ENCODE results near the gene TLL1. TPM values are rescaled to one million over a fixed set of nuclear protein-coding genes. Genes with fewer than 3 reads are reported as not detected.

Gene TLL1
- total and polyA plus RNA-seq, 2 experiments from 2014 or later, result 0.06 TPM; not detected in 1

DNA sequence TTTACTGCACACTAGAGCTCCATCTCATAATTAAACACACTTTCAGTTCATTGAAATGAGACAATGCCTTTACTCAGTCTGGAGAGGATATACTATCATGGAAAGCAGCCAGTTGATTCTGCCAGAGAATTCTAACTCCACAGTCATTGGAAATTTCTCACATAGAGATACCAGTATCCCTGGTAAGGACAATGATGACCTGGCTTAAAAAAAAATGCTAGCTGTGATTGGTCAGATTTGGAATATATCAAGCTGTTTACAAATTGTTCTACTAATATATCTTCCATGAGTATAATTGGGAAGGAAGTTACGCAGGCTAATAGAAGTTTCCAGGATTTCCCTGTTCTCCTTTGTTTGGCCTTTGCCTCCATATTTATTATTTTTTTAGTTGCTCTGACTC lies 34.5 kb upstream of the TLL1 start:
- DNase-seq (ENCODE audit: low read depth in 1 of 2, low spot score in 1 of 2), result no peak
- TF ChIP-seq, protein P1, sequence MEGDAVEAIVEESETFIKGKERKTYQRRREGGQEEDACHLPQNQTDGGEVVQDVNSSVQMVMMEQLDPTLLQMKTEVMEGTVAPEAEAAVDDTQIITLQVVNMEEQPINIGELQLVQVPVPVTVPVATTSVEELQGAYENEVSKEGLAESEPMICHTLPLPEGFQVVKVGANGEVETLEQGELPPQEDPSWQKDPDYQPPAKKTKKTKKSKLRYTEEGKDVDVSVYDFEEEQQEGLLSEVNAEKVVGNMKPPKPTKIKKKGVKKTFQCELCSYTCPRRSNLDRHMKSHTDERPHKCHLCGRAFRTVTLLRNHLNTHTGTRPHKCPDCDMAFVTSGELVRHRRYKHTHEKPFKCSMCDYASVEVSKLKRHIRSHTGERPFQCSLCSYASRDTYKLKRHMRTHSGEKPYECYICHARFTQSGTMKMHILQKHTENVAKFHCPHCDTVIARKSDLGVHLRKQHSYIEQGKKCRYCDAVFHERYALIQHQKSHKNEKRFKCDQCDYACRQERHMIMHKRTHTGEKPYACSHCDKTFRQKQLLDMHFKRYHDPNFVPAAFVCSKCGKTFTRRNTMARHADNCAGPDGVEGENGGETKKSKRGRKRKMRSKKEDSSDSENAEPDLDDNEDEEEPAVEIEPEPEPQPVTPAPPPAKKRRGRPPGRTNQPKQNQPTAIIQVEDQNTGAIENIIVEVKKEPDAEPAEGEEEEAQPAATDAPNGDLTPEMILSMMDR (IDR thresholded peaks at IDR 0.05; ENCODE audit: low read depth, low read length), result no peak
- H3K9me3 ChIP-seq (ENCODE audit: low read depth), result no peaks in the 10 kb centered on the region
- no peaks in the 10 kb centered on the region for H3K36me3 ChIP-seq
- no peaks in the 10 kb centered on the region for H3K4me1 ChIP-seq (ENCODE audit: low read depth)
- H3K27me3 ChIP-seq, result no peaks in the 10 kb centered on the region
- H3K27ac ChIP-seq, result no peak overlapping the region
- no peak overlapping the region for H3K4me3 ChIP-seq

DNA sequence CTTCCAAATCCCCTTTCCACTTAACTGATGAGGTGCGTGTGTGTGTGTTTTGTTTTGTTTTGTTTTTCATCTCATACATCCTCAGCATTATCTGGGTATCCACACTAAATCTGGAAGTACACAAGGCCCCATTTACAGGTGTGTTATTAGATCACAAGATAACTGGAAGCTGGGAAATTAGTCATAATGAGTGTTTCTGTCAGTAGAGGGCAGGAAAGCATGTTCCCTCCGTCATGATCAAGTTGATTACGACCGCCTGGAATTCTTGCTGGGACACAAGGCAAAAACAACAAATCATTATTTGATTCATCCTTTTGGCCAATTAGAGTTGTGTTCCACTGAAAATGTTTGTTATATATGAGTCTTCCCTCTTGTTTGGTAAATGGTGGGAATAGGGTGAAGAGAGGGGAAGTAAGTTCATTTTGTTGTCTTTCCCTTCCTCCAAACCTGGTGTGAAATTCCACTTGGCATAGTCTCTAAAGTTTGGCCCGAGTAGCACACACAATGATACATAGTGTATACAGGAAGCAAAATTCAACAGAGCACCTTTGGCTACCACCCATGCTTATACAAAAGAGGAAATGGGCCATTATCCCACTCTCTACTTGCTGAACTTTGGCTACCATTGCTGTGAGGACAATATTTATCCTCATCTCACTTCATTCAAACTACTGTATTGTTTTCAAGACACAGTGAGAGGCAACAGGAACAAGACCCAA lies 33.3 kb upstream of the TLL1 start:
- Histone ChIP-seq H3K36me3 (no peaks in the 10 kb centered on the region), H3K9me3 (ENCODE audit: low read depth) (no peaks in the 10 kb centered on the region), H3K27ac (no peak overlapping the region), H3K4me3 (no peak overlapping the region), H3K4me1 (ENCODE audit: low read depth) (no peaks in the 10 kb centered on the region), H3K27me3 (no peaks in the 10 kb centered on the region)
- DNase-seq (ENCODE audit: low read depth in 1 of 2, low spot score in 1 of 2), result no peak
- TF ChIP-seq, protein P1 (IDR thresholded peaks at IDR 0.05; ENCODE audit: low read depth, low read length), result no peak

DNA sequence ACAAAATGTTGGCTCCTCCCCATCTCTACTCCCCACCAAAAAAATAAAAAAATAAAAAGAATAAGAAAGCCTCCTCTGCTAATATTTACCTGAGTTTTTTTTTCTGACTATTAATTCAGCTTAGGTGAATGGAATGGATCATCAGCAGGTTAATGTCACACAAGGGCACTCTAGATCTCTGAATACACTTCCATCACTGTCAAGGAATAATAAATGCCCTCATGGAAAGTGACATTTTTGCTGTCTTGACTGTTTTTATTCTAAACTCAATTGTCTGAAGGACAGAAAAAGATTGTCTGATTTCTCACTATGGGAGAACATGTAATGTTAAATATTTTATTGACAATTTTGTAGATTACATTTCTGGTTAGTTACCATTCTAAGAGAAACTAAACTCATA lies 30.4 kb upstream of the TLL1 start:
- H3K27ac ChIP-seq, result no peak overlapping the region
- TF ChIP-seq, protein P1 (IDR thresholded peaks at IDR 0.05; ENCODE audit: low read depth, low read length), result no peak
- no peak overlapping the region for H3K4me3 ChIP-seq
- no peaks in the 10 kb centered on the region for H3K27me3 ChIP-seq
- H3K4me1 ChIP-seq (ENCODE audit: low read depth), result no peaks in the 10 kb centered on the region
- DNase-seq (ENCODE audit: low read depth in 1 of 2, low spot score in 1 of 2), result no peak
- H3K36me3 ChIP-seq, result no peaks in the 10 kb centered on the region
- no peaks in the 10 kb centered on the region for H3K9me3 ChIP-seq (ENCODE audit: low read depth)

DNA sequence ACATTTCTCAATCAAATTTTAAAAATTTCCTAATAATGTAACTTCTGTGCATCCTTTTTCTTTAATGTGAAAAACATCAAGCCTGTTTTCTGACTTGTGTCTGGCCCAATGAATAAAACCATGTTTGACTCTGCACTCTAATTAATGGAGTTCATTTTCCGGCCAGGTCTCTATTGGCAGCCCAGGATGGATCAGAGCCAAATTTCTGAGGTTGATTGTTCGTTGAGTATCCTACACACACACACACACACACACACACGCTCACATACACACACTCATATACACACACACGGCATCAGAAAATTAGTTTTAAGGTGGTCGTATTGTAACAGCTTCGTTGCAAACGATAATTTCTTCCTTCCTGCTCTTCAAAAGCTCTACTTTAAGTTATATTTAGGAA lies 28.9 kb upstream of the TLL1 start:
- Histone ChIP-seq H3K9me3 (ENCODE audit: low read depth) (no peaks in the 10 kb centered on the region), H3K27me3 (no peaks in the 10 kb centered on the region), H3K4me3 (no peak overlapping the region), H3K4me1 (ENCODE audit: low read depth) (no peaks in the 10 kb centered on the region), H3K36me3 (no peaks in the 10 kb centered on the region), H3K27ac (no peak overlapping the region)
- TF ChIP-seq, protein P1 (IDR thresholded peaks at IDR 0.05; ENCODE audit: low read depth, low read length), result no peak
- DNase-seq (ENCODE audit: low read depth in 1 of 2, low spot score in 1 of 2), result no peak

DNA sequence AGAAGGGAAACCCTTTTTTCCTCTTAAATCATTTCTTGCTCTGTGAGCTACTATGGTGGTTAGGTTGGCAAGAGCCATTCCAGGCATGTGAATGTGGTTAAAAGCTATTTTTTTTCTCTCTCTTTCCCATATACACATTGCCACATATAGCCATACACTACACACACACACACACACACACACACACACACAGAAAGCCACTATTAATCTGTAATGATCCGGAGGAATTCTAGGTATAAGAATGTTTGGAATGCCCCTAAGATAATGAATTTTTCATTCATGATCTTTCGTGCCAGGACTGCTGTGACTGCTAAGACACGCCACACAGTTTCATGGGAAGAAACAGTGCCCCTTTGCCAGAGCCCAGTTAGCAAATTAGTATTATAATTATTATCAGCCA lies 21.8 kb upstream of the TLL1 start:
- DNase-seq (ENCODE audit: low read depth in 1 of 2, low spot score in 1 of 2), result peak in 1 of 2 donors; percentile 38
- Histone ChIP-seq H3K9me3 (ENCODE audit: low read depth) (no peaks in the 10 kb centered on the region), H3K27ac (no peak overlapping the region), H3K4me3 (no peak overlapping the region), H3K4me1 (ENCODE audit: low read depth) (no peaks in the 10 kb centered on the region), H3K27me3 (no peaks in the 10 kb centered on the region), H3K36me3 (no peaks in the 10 kb centered on the region)
- TF ChIP-seq, protein P1 (IDR thresholded peaks at IDR 0.05; ENCODE audit: low read depth, low read length), result no peak
